K562 (cell line): ENCODE measurements around the gene USP4. TPM values are rescaled to one million over a fixed set of nuclear protein-coding genes. Genes with fewer than 3 reads are reported as not detected.

ENCODE experiments used
- ATAC-seq: fragments of 200-7000 bp; cut with Tn5 transposase; 3 replicates; pipeline ENCODE4 v1.9.1; 2020; ENCODE audit warnings: moderate library complexity
- BruUV-seq: library from RNA; stranded (reverse); fragments of 400-500 nt; replicated peaks from 2 replicates; lab custom pipeline; 2021; lab: Mats Ljungman, UMichigan
- CTCF ChIA-PET: fragments of 300-600 bp; formaldehyde crosslinking; extraction: SDS; loops from one replicate; lab custom pipeline; 2021; ENCODE audit warnings: low intra/inter-chr PET ratio; lab: Yijun Ruan, JAX
- POLR2A ChIA-PET: fragments of 300-600, 350-650 bp; sonication (Branson Sonifier 250); formaldehyde crosslinking; extraction: SDS; loops from one replicate; lab custom pipeline; 2021; ENCODE audit warnings: antibody characterized with exemption, inconsistent platforms; lab: Yijun Ruan, JAX
- DNase-seq, 4 experiments: peaks; one replicate each; pipeline versions ENCODE4 v3.0.0 to v3.0.0-alpha.2; 2011 to 2018; ENCODE audit warnings: low spot score in 3 of 4, mixed read lengths in 3 of 4; ENCODE audit errors: extremely low read depth in 1 of 4
- FAIRE-seq: peaks from 2 replicates; lab custom pipeline; 2011; peaks lifted over from hg19 to GRCh38; lab: Jason Lieb, UNC
- H2AFZ ChIP-seq: 2 replicates; pipeline ENCODE4 v1.6.0; 2011; ENCODE audit warnings: low read depth, low read length, control low read depth, inconsistent platforms
- H3K27ac ChIP-seq: fragments of 200-600 bp; 3 replicates; pipeline ENCODE4 v1.8.0; 2011; ENCODE audit warnings: low read depth, mild to moderate bottlenecking, control low read depth, inconsistent platforms, low read length, moderate library complexity, mixed read lengths; ENCODE audit errors: extremely low read depth
- H3K27me3 ChIP-seq, 2 experiments: fragments of 300-600 bp in 1 of 2; 2 replicates in 1 of 2; 3 replicates in 1 of 2; pipeline versions ENCODE4 v1.6.0 to v1.8.0; 2011; ENCODE audit warnings: inconsistent platforms in 2 of 2, low read length in 2 of 2, mild to moderate bottlenecking in 1 of 2, mixed read lengths in 1 of 2, moderate library complexity in 1 of 2; ENCODE audit not compliant: control insufficient read depth in 2 of 2, insufficient read depth in 2 of 2
- H3K36me3 ChIP-seq: fragments of 300-600 bp; 3 replicates; pipeline ENCODE4 v1.8.0; 2011; ENCODE audit warnings: mild to moderate bottlenecking, low read length, inconsistent platforms; ENCODE audit not compliant: control insufficient read depth, insufficient read depth
- H3K4me1 ChIP-seq, 2 experiments: fragments of 200-600 bp in 1 of 2; replicated peaks in 1 of 2; 2 replicates in 1 of 2; 3 replicates in 1 of 2; pipeline versions ENCODE4 v1.5.1 to v1.8.0; 2011; ENCODE audit warnings: inconsistent platforms in 2 of 2, low read length in 2 of 2, mild to moderate bottlenecking in 1 of 2, mixed read lengths in 1 of 2, moderate library complexity in 1 of 2; ENCODE audit not compliant: control insufficient read depth in 2 of 2, insufficient read depth in 2 of 2
- H3K4me2 ChIP-seq: 2 replicates; pipeline ENCODE4 v1.6.1; 2011; ENCODE audit warnings: low read length, control low read depth, inconsistent platforms, mixed read lengths; ENCODE audit not compliant: insufficient read depth
- H3K4me3 ChIP-seq: fragments of 200-600 bp; sonication (generic), shearing (Covaris generic); 2 replicates; pipeline ENCODE4 v1.5.1; 2016; ENCODE audit warnings: control low read depth, inconsistent platforms
- H3K79me2 ChIP-seq: fragments of 200-600 bp; 3 replicates; pipeline ENCODE4 v1.8.0; 2011; ENCODE audit warnings: low read length, inconsistent platforms; ENCODE audit not compliant: control insufficient read depth, insufficient read depth
- H3K9ac ChIP-seq, 2 experiments: 2 replicates each; pipeline versions ENCODE4 v1.6.0 to v1.6.1; 2011; ENCODE audit warnings: low read depth in 2 of 2, low read length in 2 of 2, control low read depth in 1 of 2, inconsistent platforms in 1 of 2, mild to moderate bottlenecking in 1 of 2, mixed read lengths in 1 of 2; ENCODE audit not compliant: insufficient read depth in 1 of 2
- H3K9me1 ChIP-seq: one replicate; pipeline ENCODE4 v1.6.0; 2011; ENCODE audit warnings: inconsistent platforms, mild to moderate bottlenecking, low read length, moderate library complexity; ENCODE audit not compliant: control insufficient read depth, insufficient read depth
- H3K9me3 ChIP-seq: replicated peaks from 2 replicates; pipeline ENCODE4 v1.5.1; 2011; ENCODE audit warnings: low read depth, low read length, inconsistent platforms; ENCODE audit not compliant: control insufficient read depth, insufficient read depth
- H4K20me1 ChIP-seq: replicated peaks from 2 replicates; pipeline ENCODE4 v1.6.1; 2011; ENCODE audit warnings: low read length, inconsistent platforms, mixed read lengths; ENCODE audit not compliant: control insufficient read depth, insufficient read depth
- ARID3B ChIP-seq: fragments of 250-450 bp; sonication (Bioruptor Pico); IDR thresholded peaks from 2 replicates; pipeline ENCODE4 v1.4.0; 2020; ENCODE audit warnings: borderline replicate concordance
- ATF2 ChIP-seq: sonication (generic); formaldehyde crosslinking; IDR thresholded peaks from 2 replicates; pipeline ENCODE4 v1.8.1; 2022; ENCODE audit warnings: missing genetic modification reagents
- C11orf30 ChIP-seq: fragments of 450-650 bp; IDR thresholded peaks from 2 replicates; pipeline ENCODE4 v1.6.1; 2016; ENCODE audit warnings: low read depth, mild to moderate bottlenecking
- CBFA2T2 ChIP-seq: fragments of 450-650 bp; conservative IDR thresholded peaks from 2 replicates; pipeline ENCODE4 v1.6.1; 2017; ENCODE audit warnings: mild to moderate bottlenecking
- CTBP1 ChIP-seq: fragments of 450-650 bp; IDR thresholded peaks from 2 replicates; pipeline ENCODE4 v1.6.1; 2016; ENCODE audit warnings: borderline replicate concordance
- CTCF ChIP-seq, 3 experiments: IDR thresholded peaks in 2 of 3; conservative IDR thresholded peaks in 1 of 3; 2 replicates each; pipeline ENCODE4 v1.5.1; 2011 to 2012; ENCODE audit warnings: low read length in 3 of 3, mild to moderate bottlenecking in 3 of 3, control low read depth in 2 of 3, improper control_type of control experiment in 1 of 3, inconsistent platforms in 1 of 3, low read depth in 1 of 3, mixed read lengths in 1 of 3, moderate library complexity in 1 of 3; ENCODE audit not compliant: insufficient read depth in 2 of 3
- DPF2 ChIP-seq: fragments of 450-650 bp; IDR thresholded peaks from 2 replicates; pipeline ENCODE4 v1.6.1; 2016
- L3MBTL2 ChIP-seq: fragments of 450-650 bp; IDR thresholded peaks from 2 replicates; pipeline ENCODE4 v1.6.1; 2016; ENCODE audit warnings: mild to moderate bottlenecking, moderate library complexity
- MAFF ChIP-seq: IDR thresholded peaks from 2 replicates; pipeline ENCODE4 v1.6.1; 2012; ENCODE audit warnings: low read length, improper control_type of control experiment
- NFATC3 ChIP-seq: fragments of 450-650 bp; IDR thresholded peaks from 2 replicates; pipeline ENCODE4 v1.6.1; 2017; ENCODE audit warnings: mild to moderate bottlenecking
- NFE2 ChIP-seq: IDR thresholded peaks from 2 replicates; pipeline ENCODE4 v1.6.1; 2014; ENCODE audit warnings: antibody characterized with exemption, low read depth
- NUFIP1 ChIP-seq: fragments of 450-650 bp; IDR thresholded peaks from 2 replicates; pipeline ENCODE4 v1.6.1; 2018; ENCODE audit not compliant: partially characterized antibody
- RAD21 ChIP-seq, 2 experiments: fragments of 250-450 bp in 1 of 2; fragments of 450-650 bp in 1 of 2; sonication (Bioruptor Pico) in 1 of 2; formaldehyde crosslinking in 1 of 2; IDR thresholded peaks in 1 of 2; conservative IDR thresholded peaks in 1 of 2; 2 replicates each; pipeline versions ENCODE4 v1.4.0 to v1.8.0; 2020 to 2022; ENCODE audit warnings: mild to moderate bottlenecking in 2 of 2, moderate library complexity in 1 of 2
- TEAD1 ChIP-seq, 2 experiments: fragments of 450-650 bp in 1 of 2; sonication (generic) in 1 of 2; formaldehyde crosslinking; IDR thresholded peaks; 2 replicates each; pipeline versions ENCODE4 v1.4.0 to v1.8.0; 2020 to 2022; ENCODE audit warnings: mild to moderate bottlenecking in 2 of 2, missing genetic modification reagents in 1 of 2
- USF2 ChIP-seq: sonication (generic); formaldehyde crosslinking; IDR thresholded peaks from 2 replicates; pipeline ENCODE4 v1.5.0; 2020; ENCODE audit warnings: missing genetic modification reagents
- ZEB2 ChIP-seq: fragments of 450-650 bp; IDR thresholded peaks from 2 replicates; pipeline ENCODE4 v1.6.1; 2016
- ZNF316 ChIP-seq: fragments of 450-650 bp; IDR thresholded peaks from 2 replicates; pipeline ENCODE4 v1.6.1; 2016
- WGBS: fragments of 100-300 bp; shearing (Covaris generic); methylation state at CpG from one replicate; pipeline ENCODE4 v1.1.6; 2016; ENCODE audit warnings: low coverage, mixed read lengths; ENCODE audit not compliant: insufficient coverage; ENCODE audit errors: missing lambda C conversion rate; 5-methylcytosine and 5-hydroxymethylcytosine counted together
- in situ Hi-C: fragments of 300-500 bp; cut with MboI; formaldehyde crosslinking; loops from 4 replicates; pipeline ENCODE4 v1.15.0; 2018; ENCODE audit warnings: inconsistent platforms, mixed read lengths
- intact Hi-C: fragments of 100-400 bp; cut with micrococcal nuclease; formaldehyde crosslinking; loops from 2 replicates; pipeline ENCODE4 v1.14.2; 2022
- polyA plus RNA-seq, 8 experiments: library from polyadenylated mRNA; depleted of rRNA in 4 of 8; stranded (reverse) in 5 of 8; unstranded in 3 of 8; fragments of >200 nt; fragmentation: Nextera tagmentation in 2 of 8; fragmentation: Illumina TruSeq in 1 of 8; extraction: Ambion mirVana in 2 of 8; extraction: Trizol in 1 of 8; gene quantifications; 2 replicates each; pipeline versions ENCODE4 v1.2.1 to v1.2.3, GENCODE V29; 2011 to 2014; ENCODE audit warnings: inconsistent platforms in 1 of 8, missing spikeins in 1 of 8
- total RNA-seq, 7 experiments: library from RNA; depleted of rRNA in 6 of 7; stranded (reverse); fragments of >200 nt in 6 of 7; fragmentation: Illumina TruSeq in 2 of 7; extraction: Trizol in 2 of 7; gene quantifications; 2 replicates each; pipeline versions ENCODE4 v1.2.1 to v1.2.3, GENCODE V29; 2011 to 2021; ENCODE audit warnings: low replicate concordance in 1 of 7

Gene USP4
- total and polyA plus RNA-seq, 9 of the 15 experiments (the other 6 are each of a cell fraction or from before 2014, with no cell fraction given) = 11.8 to 40.4 (median 22.9) TPM

GRCh38 chr3:49244581-49245205 is 95.2 kb downstream of the USP4 start:
- H3K9me3 ChIP-seq = no peaks in the 10 kb centered on the region
- WGBS = 14% methylated on average over 1 of the region's 1 CpG
- ChIA-PET CTCF (no interaction called here), POLR2A (interaction anchor here (0.7 kb wide), 1 partner anchor 56 kb away, joined by 3 read pairs; no protein-coding TSS in a partner anchor)
- H3K36me3 ChIP-seq = no peaks in the 10 kb centered on the region
- no peaks in the 10 kb centered on the region for H3K79me2 ChIP-seq
- DNase-seq = peak in 2 of 4 experiments; percentile 13 to 25
- intact Hi-C loops (no loop called here), in situ Hi-C loops (loop anchor here (25.0 kb wide), 1 partner anchor 1407 kb away; no protein-coding TSS in a partner anchor)
- FAIRE-seq = peak; percentile 49
- peak; percentile 80 for ATAC-seq
- H4K20me1 ChIP-seq = no peaks in the 10 kb centered on the region
- H2AFZ ChIP-seq = peak overlapping the region; percentile 5; the same call in 1 of the 2 replicates
- no peak overlapping the region for H3K27ac ChIP-seq
- no TSS peak for BruUV-seq
- no peak overlapping the region for H3K9ac ChIP-seq
- H3K9me1 ChIP-seq = no peaks in the 10 kb centered on the region
- no peak overlapping the region for H3K4me3 ChIP-seq
- H3K27me3 ChIP-seq = no peaks in the 10 kb centered on the region
- H3K4me2 ChIP-seq = peak overlapping the region; percentile 38; the same call in 1 of the 2 replicates
- H3K4me1 ChIP-seq = peaks cover 3 to 12% of the 10 kb centered on the region in 2 experiments; a peak in 4 of 5 replicates
- TF ChIP-seq CTBP1 (peak; percentile 58; the same call in 1 of the 2 replicates), ARID3B (no peak), USF2 (CRISPR knock-in tag) (no peak), CBFA2T2 (no peak), MAFF (peak; percentile 20; the same call in 1 of the 2 replicates), TEAD1 (CRISPR knock-in tag; IDR thresholded peaks at IDR 0.05) (no peak), NFATC3 (no peak), DPF2 (0 out of 2 replicates have a peak, but pooled peaks have one; percentile 20), CTCF (IDR thresholded peaks at IDR 0.05 in 2 of 3, conservative IDR thresholded peaks at IDR 0.05 in 1 of 3; ENCODE audit: insufficient read depth in 2 of 3, low read depth in 1 of 3, low read length in 3 of 3) (peak in 1 of 3 experiments; percentile 15; a peak in 1 of 6 replicates), L3MBTL2 (0 out of 2 replicates have a peak, but pooled peaks have one; percentile 10), ZEB2 (0 out of 2 replicates have a peak, but pooled peaks have one; percentile 35), NFE2 (peak; percentile 69), NUFIP1 (no peak), ZNF316 (peak; percentile 65), C11orf30 (peak; percentile 71), ATF2 (CRISPR knock-in tag) (no peak), RAD21 (CRISPR knock-in tag; conservative IDR thresholded peaks at IDR 0.05 in 1 of 2, IDR thresholded peaks at IDR 0.05 in 1 of 2) (0 out of 4 replicates have a peak, but pooled peaks of 1 of the 2 experiments have one; percentile 14)
